Hepatocyte (in vitro differentiated cells): Measurements from ENCODE around the gene MBP. TPM values are rescaled to one million over a fixed set of nuclear protein-coding genes. Genes with fewer than 3 reads are reported as not detected.
"Not testable (repeated sequence)": the region's sequence is repeated elsewhere in the genome, so short reads cannot be mapped to it uniquely, and the experiment has no call there.

Source experiments
- DNase-seq: peaks from one replicate; pipeline ENCODE4 v3.0.0-alpha.2; 2016; ENCODE audit warnings: low spot score
- H2AFZ ChIP-seq: fragments of 200-600 bp; sonication (generic); 2 replicates; pipeline ENCODE4 v1.6.0; 2016; ENCODE audit warnings: antibody characterized with exemption, mild to moderate bottlenecking
- H3K27ac ChIP-seq: fragments of 200-600 bp; sonication (generic); 2 replicates; pipeline ENCODE4 v1.5.1; 2016; ENCODE audit warnings: mild to moderate bottlenecking
- H3K27me3 ChIP-seq: fragments of 200-600 bp; sonication (generic); 2 replicates; pipeline ENCODE4 v1.6.1; 2016
- H3K36me3 ChIP-seq: fragments of 200-600 bp; sonication (generic); replicated peaks from 2 replicates; pipeline ENCODE4 v1.5.1; 2016; ENCODE audit warnings: low read depth; ENCODE audit not compliant: insufficient read depth
- H3K4me1 ChIP-seq: fragments of 200-600 bp; sonication (generic); 2 replicates; pipeline ENCODE4 v1.5.1; 2016; ENCODE audit warnings: mild to moderate bottlenecking, moderate library complexity; ENCODE audit not compliant: insufficient read depth
- H3K4me2 ChIP-seq: fragments of 200-600 bp; sonication (generic); 2 replicates; pipeline ENCODE4 v1.6.0; 2016
- H3K4me3 ChIP-seq: fragments of 200-600 bp; sonication (generic); 2 replicates; pipeline ENCODE4 v1.5.1; 2016; ENCODE audit warnings: mild to moderate bottlenecking
- H3K79me2 ChIP-seq: fragments of 200-600 bp; sonication (generic); 2 replicates; pipeline ENCODE4 v1.6.0; 2017; ENCODE audit warnings: mild to moderate bottlenecking
- H3K9me2 ChIP-seq: fragments of 200-600 bp; sonication (generic); replicated peaks from 2 replicates; pipeline ENCODE4 v1.6.0; 2017; ENCODE audit warnings: mild to moderate bottlenecking; ENCODE audit not compliant: insufficient read depth
- H3K9me3 ChIP-seq: fragments of 200-600 bp; sonication (generic); 2 replicates; pipeline ENCODE4 v1.5.1; 2016; ENCODE audit warnings: low read depth, mild to moderate bottlenecking
- H4K20me1 ChIP-seq: fragments of 200-600 bp; sonication (generic); 2 replicates; pipeline ENCODE4 v1.6.0; 2016; ENCODE audit warnings: mild to moderate bottlenecking; ENCODE audit not compliant: insufficient read depth, poor library complexity, severe bottlenecking
- CTCF ChIP-seq: fragments of 200-600 bp; sonication (generic); IDR thresholded peaks from 2 replicates; pipeline ENCODE4 v1.5.1; 2016; ENCODE audit warnings: antibody characterized with exemption, mild to moderate bottlenecking; ENCODE audit not compliant: poor library complexity
- EZH2 ChIP-seq: fragments of 200-600 bp; sonication (generic); IDR thresholded peaks from 2 replicates; pipeline ENCODE4 v1.6.1; 2016; ENCODE audit warnings: antibody characterized with exemption, mild to moderate bottlenecking, borderline replicate concordance
- EZH2phosphoT487 ChIP-seq: fragments of 200-600 bp; sonication (generic); IDR thresholded peaks from one replicate; pipeline ENCODE4 v1.6.1; 2018; ENCODE audit warnings: antibody characterized with exemption, mild to moderate bottlenecking, low read depth, moderate library complexity; ENCODE audit not compliant: unreplicated experiment, severe bottlenecking
- WGBS: methylation state at CpG from one replicate; pipeline ENCODE4 v1.1.6; 2016; ENCODE audit warnings: low lambda C conversion rate; ENCODE audit errors: missing lambda C conversion rate; 5-methylcytosine and 5-hydroxymethylcytosine counted together
- polyA plus RNA-seq: library from polyadenylated mRNA; unstranded; fragments of >200 nt; fragmentation: Nextera tagmentation; extraction: Ambion mirVana; gene quantifications from 2 replicates; pipeline ENCODE4 v1.2.1, GENCODE V29; 2016
- total RNA-seq: library from RNA; depleted of rRNA; stranded (reverse); fragments of >200 nt; gene quantifications from 2 replicates; pipeline ENCODE4 v1.2.3, GENCODE V29; 2014

Gene MBP
- total and polyA plus RNA-seq, 2 experiments from 2014 or later, result 21.6 to 22.1 TPM

GRCh38 chr18:76970770-76971559, 161.6 kb downstream of the MBP start:
- peaks cover 8% of the 10 kb centered on the region for H3K79me2 ChIP-seq
- H3K4me3 ChIP-seq, result no peak overlapping the region
- no peak for DNase-seq
- H3K36me3 ChIP-seq, result no peaks in the 10 kb centered on the region
- H2AFZ ChIP-seq, result no peak overlapping the region
- no peak overlapping the region for H3K4me2 ChIP-seq
- TF ChIP-seq EZH2, result no peak
- no peak for TF ChIP-seq CTCF
- TF ChIP-seq EZH2phosphoT487, result no peak
- no peaks in the 10 kb centered on the region for H3K4me1 ChIP-seq
- H3K27me3 ChIP-seq, result no peaks in the 10 kb centered on the region
- H3K9me3 ChIP-seq, result no peaks in the 10 kb centered on the region
- no peak overlapping the region for H3K27ac ChIP-seq
- no peaks in the 10 kb centered on the region for H3K9me2 ChIP-seq
- WGBS, result 88% methylated on average over 11 of the region's 11 CpGs
- no peaks in the 10 kb centered on the region for H4K20me1 ChIP-seq

GRCh38 chr18:76967721-76968472, 164.7 kb downstream of the MBP start:
- H3K9me2 ChIP-seq, result no peaks in the 10 kb centered on the region
- H3K9me3 ChIP-seq, result no peaks in the 10 kb centered on the region
- no peak overlapping the region for H3K4me2 ChIP-seq
- H3K27ac ChIP-seq, result no peak overlapping the region
- 44% methylated on average over 17 of the region's 17 CpGs for WGBS
- peaks cover under 1% of the 10 kb centered on the region for H3K36me3 ChIP-seq
- H3K4me1 ChIP-seq, result no peaks in the 10 kb centered on the region
- no peak for DNase-seq
- no peak overlapping the region for H3K4me3 ChIP-seq
- TF ChIP-seq EZH2 (no peak), EZH2phosphoT487 (no peak), CTCF (no peak)
- peaks cover 21% of the 10 kb centered on the region for H3K79me2 ChIP-seq
- H3K27me3 ChIP-seq, result no peaks in the 10 kb centered on the region
- no peaks in the 10 kb centered on the region for H4K20me1 ChIP-seq
- no peak overlapping the region for H2AFZ ChIP-seq

- H3K4me3 ChIP-seq, H3K4me2 ChIP-seq, DNase-seq, H4K20me1 ChIP-seq, H3K27ac ChIP-seq, H3K36me3 ChIP-seq, H3K4me1 ChIP-seq, H3K9me2 ChIP-seq, H3K27me3 ChIP-seq, H2AFZ ChIP-seq, H3K9me3 ChIP-seq: not testable (repeated sequence)
- H3K79me2 ChIP-seq, result peaks cover 21% of the 10 kb centered on the region
Measured at GRCh38 chr18:76967299-76967698, 165.3 kb downstream of the MBP start.

- H3K27me3 ChIP-seq, H3K27ac ChIP-seq, H3K9me2 ChIP-seq, H2AFZ ChIP-seq, H3K9me3 ChIP-seq, H3K4me3 ChIP-seq, DNase-seq, H4K20me1 ChIP-seq, H3K4me2 ChIP-seq, H3K4me1 ChIP-seq, H3K36me3 ChIP-seq: not testable (repeated sequence)
- peaks cover 21% of the 10 kb centered on the region for H3K79me2 ChIP-seq
- 98% methylated on average over 11 of the region's 11 CpGs for WGBS
Measured at GRCh38 chr18:76965555-76966151, 166.9 kb downstream of the MBP start.
